Stimulated activated CD4-positive, alpha-beta T cell treated with anti-CD3 and anti-CD28 coated beads, TNF-alpha, amount 100 ng/mL, for 48 hours (primary cell): ENCODE data around the gene KRT31.
"Not testable (repeated sequence)": the region's sequence is repeated elsewhere in the genome, so short reads cannot be mapped to it uniquely, and the experiment has no call there.

Experiments
- DNase-seq, 3 donors: peaks; one replicate each; pipeline ENCODE4 v3.0.0-alpha.2; 2020; ENCODE audit warnings: low read depth in 3 of 3

KRT31 gene

DNA sequence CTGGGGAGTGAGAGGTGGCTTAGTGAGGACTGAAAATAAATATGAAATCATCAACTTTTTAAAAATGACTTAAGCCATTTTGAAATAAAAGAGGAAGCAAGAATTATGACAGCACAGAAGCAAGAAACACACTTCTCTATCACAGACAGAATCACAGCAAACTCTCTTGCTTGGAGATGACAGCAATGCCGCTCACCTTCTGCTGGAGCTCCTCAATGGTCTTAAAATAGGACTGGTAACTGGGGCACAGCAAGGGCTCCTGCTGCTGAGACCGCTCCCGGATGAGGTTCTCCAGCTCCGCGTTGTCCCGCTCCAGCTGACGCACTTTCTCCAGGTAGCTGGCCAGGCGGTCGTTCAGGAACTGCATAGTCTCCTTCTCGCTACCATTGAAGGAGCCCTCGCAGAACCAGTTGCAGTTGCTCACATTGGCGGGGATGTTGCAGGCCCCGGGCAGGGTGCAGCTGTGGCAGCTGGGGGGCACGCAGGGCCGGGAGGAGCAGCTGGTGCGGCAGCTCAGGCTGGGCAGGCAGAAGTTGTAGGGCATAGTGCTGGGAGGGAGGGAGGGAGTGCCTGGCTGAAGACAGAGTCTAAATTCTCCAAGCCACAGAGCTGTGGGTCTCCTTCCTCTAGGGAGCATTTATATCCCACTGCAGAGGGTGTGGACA lies at the start of gene KRT31:
Gene KRT31 (minus strand): TSS at position 613 of the 665 bp plus-strand sequence. CDS start 69 bp downstream, at position 544.
- DNase-seq, result no peak

DNA sequence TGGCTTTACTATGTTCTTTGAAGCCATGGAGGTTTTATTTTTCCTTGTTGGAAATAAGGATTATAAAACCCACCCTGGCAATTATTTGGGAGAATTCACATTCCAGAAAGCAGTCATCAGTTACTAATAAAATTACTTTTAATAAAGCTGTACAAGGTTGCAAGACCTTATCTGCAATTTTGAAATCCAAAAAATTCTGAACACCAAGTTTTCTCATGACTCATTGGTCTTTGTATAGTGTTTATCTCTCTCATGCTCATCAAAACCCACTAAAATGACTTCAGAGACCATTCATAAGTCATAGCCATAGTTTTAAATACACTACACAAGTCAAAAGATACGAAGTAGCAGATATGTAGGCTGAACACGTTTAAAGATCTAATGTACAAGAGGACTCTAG lies 49.4 kb upstream of the KRT31 start:
- DNase-seq, result no peak

DNA sequence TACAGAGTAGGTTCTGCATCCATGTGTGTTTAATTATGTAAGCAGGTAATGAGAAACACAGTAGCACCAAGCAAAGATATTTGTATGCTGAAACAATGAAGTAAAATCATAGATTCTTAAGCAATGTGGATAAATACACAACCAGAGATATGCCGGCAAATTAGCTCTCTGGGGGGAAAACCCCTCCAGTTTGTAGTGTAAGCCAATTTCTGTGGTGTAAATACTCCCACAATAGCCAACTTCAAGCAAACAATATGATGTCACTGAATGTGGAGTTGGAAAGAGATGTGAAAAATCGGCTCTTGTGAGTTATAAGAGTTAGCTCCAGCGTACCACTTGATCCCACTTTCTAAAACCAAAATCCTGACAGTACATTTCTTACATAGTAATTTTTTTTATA lies 47.2 kb upstream of the KRT31 start:
- no peak for DNase-seq

DNA sequence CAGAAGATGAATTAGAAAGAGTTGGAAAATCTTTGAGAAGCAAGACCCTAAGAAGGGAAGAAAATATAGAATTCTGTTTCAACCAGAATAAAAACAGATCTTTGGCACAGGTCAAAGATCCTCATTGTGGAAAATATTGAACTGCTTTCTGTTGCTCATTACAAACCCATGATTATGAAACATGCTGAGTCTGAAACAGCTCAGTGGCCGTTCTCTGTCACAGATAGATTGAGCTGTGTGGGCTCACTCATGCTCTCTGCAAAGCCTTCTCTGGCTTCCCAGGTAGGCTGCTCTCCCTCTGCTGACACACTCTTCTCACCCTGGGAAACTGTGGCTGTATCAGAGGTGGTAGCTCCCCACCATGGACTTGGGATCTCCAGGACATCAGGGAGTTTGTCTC lies 46.8 kb upstream of the KRT31 start:
- no peak for DNase-seq

DNA sequence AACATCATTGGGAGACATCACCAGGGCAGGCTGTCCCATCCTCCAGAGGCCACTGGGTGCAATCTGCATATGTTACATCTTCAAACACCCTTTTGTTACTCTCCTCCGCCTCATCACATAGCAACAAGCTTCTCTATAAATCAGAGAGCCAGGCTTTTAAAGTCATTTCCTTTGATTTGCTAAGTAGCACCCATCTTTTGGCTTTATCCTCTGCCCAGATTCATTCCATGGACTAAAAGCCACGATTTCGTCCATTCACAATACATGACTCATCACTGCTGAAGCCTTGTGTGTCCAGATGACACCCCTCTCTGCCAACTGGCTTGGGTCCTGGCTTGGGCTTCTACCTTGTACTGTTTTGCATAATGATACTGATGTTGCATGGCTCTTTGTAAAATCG lies 45.3 kb upstream of the KRT31 start:
- no peak for DNase-seq

DNA sequence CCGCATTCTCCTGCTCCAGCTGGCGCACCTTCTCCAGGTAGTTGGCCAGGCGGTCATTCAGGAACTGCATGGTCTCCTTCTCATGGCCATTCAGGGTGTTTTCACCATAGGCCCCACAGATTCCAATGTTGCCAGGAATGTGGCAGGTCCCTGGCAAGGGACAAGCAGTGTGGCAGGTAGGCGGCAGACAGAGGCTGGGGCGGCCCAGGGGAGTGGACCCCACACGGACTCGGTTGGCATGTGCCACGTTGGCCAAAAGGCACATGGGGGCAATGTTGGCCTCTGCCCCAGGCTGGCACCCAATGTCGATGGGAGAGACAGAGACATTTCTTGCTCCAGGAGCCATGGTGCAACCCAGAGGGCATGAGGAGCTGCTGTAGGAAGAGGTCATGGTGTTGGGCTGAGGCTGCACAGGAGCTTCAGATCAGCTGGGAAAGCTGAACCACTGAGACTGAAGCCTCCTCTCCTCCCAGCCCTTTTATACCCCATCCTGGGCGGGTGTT lies 43.2 kb upstream of the KRT31 start, which contains the start of gene KRT38:
Gene KRT38 (minus strand): TSS at position 453 of the 503 bp plus-strand sequence. CDS start 62 bp downstream, at position 391.
- no peak for DNase-seq

DNA sequence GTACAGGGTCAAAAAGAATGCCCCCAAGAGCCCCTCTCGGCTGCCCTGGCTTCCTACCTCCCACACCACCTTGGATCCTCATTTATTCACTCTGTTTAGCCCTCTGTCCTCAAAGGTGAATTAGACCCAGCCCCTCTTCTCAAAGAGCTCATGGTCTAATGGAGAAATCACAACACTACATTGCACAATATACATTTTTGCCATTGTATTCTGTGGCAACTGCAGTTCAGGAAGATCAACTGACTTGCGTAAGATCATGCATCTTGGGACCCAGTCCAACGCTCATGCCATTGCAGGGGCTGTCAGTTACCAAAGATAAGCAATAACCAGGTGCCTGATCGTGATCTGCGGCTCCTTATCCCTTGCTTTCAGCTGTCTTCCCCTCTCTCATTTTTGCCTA lies 42.0 kb upstream of the KRT31 start:
- DNase-seq, result no peak

DNA sequence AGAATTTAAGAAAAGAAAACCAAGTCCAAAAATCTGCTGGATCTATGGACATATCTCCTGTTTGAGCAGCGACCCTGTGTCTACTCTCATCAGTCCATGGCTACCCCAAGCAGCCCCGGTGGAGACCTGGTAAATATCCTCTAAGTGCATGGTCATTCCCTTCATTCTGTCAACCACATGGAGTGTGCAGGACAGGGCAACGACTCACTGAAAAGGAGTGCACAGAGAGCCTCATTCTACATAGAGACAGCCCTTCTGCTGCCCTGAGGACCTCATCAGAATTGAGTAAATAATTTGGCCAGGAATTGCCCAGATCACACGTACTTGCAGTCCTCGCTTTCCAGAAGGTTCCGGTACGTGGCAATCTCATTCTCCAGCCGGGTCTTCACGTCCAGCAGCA lies 40.4 kb upstream of the KRT31 start:
- DNase-seq, result no peak

DNA sequence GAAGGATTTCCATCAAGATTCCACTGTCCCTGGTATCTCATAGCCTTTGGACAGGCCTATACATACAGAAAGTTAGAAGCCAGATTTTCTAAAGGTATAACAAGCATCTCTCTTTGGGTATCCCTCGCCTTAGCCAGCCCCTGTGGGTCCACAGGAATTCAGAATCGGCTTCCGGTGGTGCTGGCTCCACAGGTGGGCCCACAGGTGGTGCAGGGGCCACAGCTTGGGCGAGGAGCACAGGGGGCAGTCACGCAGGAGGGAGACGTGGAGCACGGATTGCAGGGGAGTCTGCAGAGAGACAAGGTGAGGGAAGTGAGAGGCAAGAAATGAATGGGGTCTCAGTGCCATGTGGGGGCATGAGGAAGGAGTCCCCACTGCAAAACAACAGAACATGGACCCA lies 39.8 kb upstream of the KRT31 start:
- DNase-seq, result no peak

DNA sequence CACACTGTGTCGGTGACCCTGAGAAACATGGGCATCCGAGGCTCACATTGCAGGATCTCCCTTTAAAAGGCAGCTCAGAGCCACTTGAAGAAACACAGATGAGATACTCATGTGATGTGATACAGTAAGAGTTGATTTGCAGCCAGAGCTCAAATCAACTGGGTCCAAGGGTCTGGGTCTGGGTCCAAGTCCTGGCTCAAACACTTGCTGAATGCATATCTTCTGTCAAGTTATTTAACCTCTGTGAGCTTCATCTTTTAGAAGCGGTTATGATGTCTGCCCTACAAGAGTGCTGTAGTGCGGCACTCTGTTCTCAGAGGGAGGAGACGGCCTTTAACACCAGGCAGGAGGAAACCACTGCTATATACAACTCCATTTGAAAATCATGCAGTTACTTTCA lies 37.0 kb upstream of the KRT31 start:
- no peak for DNase-seq

DNA sequence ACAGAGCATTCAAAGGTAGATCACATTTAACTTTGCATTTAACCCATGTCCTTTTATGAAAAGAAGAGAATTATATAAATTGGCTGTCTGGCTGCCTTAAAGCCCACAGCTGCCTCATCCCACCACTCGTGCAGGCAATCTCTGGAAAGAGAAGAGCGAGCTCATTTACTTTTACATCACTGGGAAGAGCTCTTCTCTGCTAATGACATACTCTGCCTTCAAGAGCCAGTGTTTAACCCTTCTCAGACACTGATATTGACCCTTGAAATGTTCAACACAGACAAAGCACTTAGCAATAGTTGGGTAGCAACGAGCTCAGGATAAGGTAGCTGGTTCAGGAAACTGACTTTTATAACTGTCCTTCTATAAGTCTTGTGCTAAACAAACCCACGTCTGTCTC lies 36.6 kb upstream of the KRT31 start:
- DNase-seq, result no peak

DNA sequence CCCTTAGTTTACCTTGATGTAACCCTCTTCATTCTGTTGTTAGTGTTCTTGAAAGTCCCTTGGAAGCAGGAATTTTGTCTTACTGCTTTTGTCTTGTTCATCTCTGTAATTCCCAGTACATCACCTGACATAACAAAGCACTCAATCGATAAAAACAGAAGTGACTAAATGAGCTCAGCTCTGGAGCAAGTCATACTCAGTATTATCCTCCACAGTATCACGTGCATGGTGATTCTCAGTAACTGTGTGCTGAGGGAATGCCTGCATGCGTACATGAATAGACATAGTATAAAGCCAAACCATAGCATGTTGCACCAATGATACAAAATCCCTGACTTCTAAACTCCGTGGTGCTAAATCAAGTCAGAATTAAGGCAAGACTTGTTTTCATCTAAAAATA lies 36.2 kb upstream of the KRT31 start:
- no peak for DNase-seq

DNA sequence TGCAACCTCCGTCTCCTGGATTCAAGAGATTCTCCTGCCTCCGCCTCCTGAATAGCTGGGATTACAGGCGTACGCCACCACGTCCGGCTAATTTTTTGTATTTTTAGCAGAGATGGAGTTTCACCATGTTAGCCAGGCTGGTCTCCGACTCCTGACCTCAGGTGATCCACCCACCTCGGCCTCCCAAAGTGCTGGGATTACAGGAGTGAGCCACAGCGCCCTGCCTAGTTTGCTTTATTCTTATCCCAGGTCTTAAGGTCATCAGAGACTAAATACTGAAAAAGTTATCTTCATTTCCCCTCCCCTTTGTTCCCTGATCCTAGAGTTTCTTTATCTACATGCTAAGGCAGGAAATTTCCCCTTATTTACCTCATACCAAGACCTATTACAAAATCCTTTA lies 33.0 kb upstream of the KRT31 start:
- not testable (repeated sequence) for DNase-seq

DNA sequence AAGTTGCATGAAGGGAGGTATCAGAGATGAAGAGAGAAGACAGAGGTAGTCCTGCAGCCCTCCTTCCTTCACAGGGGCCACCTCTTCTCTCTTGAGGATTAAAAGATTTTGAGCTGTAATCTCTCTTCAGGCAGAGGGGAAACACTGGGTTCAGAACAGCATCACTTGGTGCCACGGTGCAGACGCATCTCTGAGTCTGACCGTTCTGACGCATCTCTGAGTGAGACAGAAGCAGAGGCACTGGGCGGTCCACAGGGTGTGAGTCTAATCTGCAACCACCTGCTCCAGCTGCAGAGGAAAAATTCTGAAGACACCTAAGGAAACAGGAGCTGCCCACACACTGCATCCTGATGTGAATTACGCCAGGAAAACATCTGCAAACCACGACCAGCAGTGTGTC lies 32.3 kb upstream of the KRT31 start:
- no peak for DNase-seq

DNA sequence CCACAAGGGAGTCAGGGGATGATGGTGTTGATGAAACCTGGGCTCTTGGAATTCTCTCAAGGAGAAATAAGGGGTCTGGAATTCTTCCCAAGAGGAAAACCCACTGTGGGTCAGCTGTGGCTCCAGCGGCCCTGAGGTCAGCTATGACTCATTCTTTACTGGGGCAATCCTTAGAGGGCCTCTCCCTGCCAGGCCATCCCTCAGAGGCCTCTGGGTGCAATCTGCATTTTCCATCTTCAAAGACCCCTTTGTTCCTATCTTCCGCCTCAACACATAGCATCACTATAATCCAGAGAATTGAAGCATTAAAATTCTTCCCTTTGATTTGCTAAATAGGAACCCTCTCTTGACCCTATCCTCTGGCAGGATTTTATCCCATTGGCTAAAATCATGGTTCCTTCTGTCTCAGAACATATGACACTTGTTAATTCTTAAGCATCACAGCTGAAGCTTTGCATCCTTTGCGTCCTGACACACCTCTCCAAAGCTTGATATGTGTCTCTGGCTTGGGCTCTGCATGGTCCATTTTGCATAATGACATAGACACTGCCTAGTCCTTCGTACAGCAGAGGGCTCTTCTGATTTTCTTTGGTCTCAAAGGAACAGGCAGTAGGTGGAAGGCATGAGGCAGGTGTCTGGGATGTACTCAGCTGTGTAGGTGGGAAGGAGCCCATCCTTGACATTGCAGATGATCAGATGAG lies 31.3 kb upstream of the KRT31 start:
- no peak for DNase-seq

DNA sequence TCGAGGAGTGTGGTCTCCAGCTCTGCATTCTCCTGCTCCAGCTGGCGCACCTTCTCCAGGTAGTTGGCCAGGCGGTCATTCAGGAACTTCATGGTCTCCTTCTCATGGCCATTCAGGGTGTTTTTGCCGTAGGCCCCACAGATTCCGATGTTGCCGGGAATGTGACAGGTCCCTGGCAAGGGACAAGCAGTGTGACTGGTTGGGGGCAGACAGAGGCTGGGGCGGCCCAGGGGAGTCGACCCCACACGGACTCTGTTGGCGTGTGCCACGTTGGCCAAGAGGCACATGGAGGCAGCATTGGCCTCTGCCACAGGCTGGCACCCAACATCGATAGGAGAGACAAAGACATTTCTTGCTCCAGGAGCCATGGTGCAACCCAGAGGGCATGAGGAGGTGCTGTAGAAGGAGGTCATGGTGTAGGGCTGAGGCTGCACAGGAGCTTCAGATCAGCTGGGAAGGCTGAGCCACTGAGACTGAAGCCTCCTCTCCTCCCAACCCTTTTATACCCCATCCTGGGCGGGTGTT lies 26.8 kb upstream of the KRT31 start, which contains the start of gene KRT37:
Gene KRT37 (minus strand): TSS at position 475 of the 525 bp plus-strand sequence. CDS start 62 bp downstream, at position 413.
- DNase-seq, result no peak

DNA sequence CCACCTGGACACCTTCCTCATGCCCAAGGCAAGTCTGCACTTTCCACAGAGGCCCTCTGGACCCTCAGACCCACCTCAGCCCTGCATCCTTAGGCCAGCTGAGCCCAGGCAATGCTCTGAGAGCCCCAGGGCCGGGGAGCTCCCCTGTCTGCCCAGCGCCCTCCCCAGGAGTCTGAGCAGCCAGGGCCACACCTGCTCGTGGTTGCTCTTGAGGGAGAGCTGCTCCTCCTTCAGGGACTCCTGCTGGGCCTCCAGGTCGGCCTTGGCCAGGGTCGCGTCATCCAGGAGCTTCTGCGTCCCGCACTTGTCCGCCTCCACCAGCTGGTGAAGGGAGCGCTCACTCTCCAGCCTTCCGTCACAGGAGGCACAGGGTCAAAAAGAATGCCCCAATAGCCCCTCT lies 25.2 kb upstream of the KRT31 start:
- not testable (repeated sequence) for DNase-seq

DNA sequence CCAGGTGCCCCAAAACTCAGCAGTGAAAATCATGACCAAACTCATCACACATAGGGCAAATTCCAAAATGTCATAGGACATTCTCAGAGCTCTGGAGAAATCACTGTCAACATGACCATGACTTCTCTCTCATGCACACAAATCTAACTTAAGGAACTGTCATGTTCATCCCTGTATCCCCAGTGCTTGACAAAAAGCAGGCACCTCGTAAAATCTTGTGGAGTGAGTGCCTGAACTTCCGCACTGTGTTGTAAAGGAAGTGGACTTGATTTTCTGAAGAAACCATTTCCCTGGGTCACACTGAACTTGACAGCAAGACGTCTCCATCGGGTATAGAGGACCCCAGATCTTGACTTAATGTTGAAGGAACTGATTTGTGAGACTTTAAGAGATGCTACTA lies 24.2 kb upstream of the KRT31 start:
- no peak for DNase-seq

DNA sequence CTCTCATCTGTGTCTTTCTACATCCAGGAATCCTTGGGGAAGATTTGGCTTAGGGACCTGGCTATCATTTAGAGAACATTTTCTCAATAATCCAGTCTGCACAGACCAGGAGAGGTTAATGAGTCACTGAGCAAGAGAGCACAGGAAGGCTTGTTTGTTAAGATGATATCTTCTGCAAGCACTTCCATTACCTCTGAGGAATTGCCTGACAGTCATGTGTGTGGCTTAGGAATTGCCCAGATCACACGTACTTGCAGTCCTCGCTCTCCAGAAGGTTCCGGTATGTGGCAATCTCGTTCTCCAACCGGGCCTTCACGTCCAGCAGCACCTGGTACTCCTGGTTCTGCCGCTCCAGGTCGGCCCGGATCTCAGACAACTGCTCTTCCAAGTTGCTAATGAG lies 23.7 kb upstream of the KRT31 start:
- DNase-seq, result no peak

DNA sequence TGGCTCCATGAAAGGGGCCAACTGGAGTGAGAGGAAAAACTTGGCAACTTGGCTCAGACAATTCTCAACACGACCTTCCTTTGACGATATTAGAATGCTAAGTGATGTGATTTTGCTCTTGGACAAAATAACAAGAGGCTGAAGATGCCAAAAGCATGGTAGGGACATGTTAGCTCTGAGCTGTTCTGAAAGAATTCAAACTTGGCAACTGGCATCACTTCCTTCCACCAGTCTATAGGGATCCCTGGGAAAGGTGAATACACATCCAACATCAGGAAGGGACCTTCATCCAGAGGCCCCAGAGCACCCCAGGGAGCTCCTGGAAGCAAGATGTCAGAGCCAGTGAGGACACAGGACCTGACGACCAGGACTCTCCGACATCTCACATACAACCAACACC lies 22.7 kb upstream of the KRT31 start:
- DNase-seq, result no peak

DNA sequence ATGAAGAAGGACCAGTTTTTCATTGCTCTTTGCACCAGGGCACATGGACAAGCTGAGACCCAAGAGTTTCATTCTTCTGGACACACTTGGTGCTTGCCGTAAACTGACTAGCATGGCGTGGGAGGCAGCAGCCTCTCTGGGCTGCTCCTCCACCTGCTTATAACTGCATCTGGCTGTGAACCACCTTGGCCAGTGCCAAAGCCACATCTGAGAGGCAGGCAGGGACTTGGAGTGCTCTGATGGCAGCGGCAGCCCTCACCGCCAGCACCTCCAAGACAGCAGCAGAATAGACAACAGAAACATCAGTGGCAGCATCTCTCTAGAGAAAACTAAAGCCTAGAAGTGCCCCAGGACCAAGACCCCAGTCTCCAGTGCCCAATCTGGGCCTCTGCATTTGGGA lies 22.3 kb upstream of the KRT31 start:
- DNase-seq, result no peak

DNA sequence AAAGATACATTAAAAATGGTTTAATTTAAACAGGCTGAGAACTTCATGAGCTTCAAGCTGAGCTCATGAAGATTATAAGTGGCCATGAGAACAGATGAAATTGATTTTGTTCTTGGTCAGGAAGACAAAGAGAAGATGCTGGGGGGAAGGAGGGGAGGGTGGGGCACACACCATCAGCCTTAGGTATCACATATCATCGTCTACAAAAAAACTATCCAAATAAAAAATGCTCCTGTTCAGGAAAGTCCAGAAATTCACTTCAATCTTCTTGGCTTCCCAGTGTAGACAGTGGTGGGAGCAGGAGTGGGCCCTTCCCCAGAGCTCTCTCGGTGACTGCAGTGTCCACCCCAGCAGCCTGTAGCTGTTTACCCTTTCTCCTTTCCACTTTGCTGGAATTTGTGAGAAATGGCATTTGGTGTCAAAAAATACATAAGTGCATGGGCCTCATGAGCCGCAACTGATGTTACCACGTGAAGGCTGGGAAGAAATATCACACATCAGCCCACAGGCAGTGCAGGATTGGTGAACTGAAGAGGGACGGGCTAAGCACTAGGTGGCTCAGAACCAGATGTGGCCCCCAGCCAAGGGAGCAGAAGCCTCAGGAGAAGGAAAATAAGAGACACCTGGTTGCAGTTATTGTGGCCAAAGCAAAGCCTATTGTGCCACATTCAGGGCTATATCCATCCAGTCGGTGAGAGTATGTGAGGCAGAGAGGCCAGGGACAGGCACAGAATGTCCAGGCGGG lies 20.9 kb upstream of the KRT31 start:
- no peak for DNase-seq
